ENCODE data around the gene PAQR5.

Gene PAQR5

GRCh38 chr15:69302929-69303328 is 4.2 kb downstream of the PAQR5 start:
- Histone ChIP-seq H3K9me3 (ENCODE audit: control insufficient read depth, low read length) (no peaks in the 10 kb centered on the region), H3K36me3 (ENCODE audit: control insufficient read depth, insufficient read depth, low read length) (no peaks in the 10 kb centered on the region), H3K27ac (ENCODE audit: insufficient read depth, low read depth, low read length, poor library complexity, severe bottlenecking) (no peak overlapping the region), H3K4me3 (ENCODE audit: insufficient read depth, low read depth, low read length) (no peak overlapping the region), H3K27me3 (ENCODE audit: control insufficient read depth, insufficient read depth, low read length, poor library complexity, severe bottlenecking) (peaks cover 36% of the 10 kb centered on the region), H3K4me1 (ENCODE audit: control insufficient read depth, insufficient read depth, low read length) (peaks cover 6% of the 10 kb centered on the region)
- 76 to 81% methylated on average over 3 of the region's 3 CpGs for WGBS, 2 experiments

GRCh38 chr15:69303337-69304181 is 4.8 kb downstream of the PAQR5 start:
- no peak overlapping the region for H3K4me3 ChIP-seq (ENCODE audit: insufficient read depth, low read depth, low read length)
- WGBS, 2 experiments: 79 to 81% methylated on average over 6 of the region's 6 CpGs
- no peaks in the 10 kb centered on the region for H3K9me3 ChIP-seq (ENCODE audit: control insufficient read depth, low read length)
- no peaks in the 10 kb centered on the region for H3K36me3 ChIP-seq (ENCODE audit: control insufficient read depth, insufficient read depth, low read length)
- peaks cover 6% of the 10 kb centered on the region for H3K4me1 ChIP-seq (ENCODE audit: control insufficient read depth, insufficient read depth, low read length)
- H3K27ac ChIP-seq (ENCODE audit: insufficient read depth, low read depth, low read length, poor library complexity, severe bottlenecking): no peak overlapping the region
- H3K27me3 ChIP-seq (ENCODE audit: control insufficient read depth, insufficient read depth, low read length, poor library complexity, severe bottlenecking): peaks cover 29% of the 10 kb centered on the region

- Histone ChIP-seq H3K27me3 (ENCODE audit: control insufficient read depth, insufficient read depth, low read length, poor library complexity, severe bottlenecking) (peaks cover 23% of the 10 kb centered on the region), H3K4me3 (ENCODE audit: insufficient read depth, low read depth, low read length) (no peak overlapping the region), H3K27ac (ENCODE audit: insufficient read depth, low read depth, low read length, poor library complexity, severe bottlenecking) (no peak overlapping the region), H3K36me3 (ENCODE audit: control insufficient read depth, insufficient read depth, low read length) (no peaks in the 10 kb centered on the region), H3K4me1 (ENCODE audit: control insufficient read depth, insufficient read depth, low read length) (peaks cover 6% of the 10 kb centered on the region), H3K9me3 (ENCODE audit: control insufficient read depth, low read length) (no peaks in the 10 kb centered on the region)
- 73 to 74% methylated on average over 5 of the region's 5 CpGs for WGBS, 2 experiments
Observed at GRCh38 chr15:69304182-69304545, 5.5 kb downstream of the PAQR5 start.

- 88% methylated on average over 18 to 20 of the region's 20 CpGs for WGBS, 2 experiments
- no peak overlapping the region for H3K27ac ChIP-seq (ENCODE audit: insufficient read depth, low read depth, low read length, poor library complexity, severe bottlenecking)
- no peak overlapping the region for H3K4me3 ChIP-seq (ENCODE audit: insufficient read depth, low read depth, low read length)
- peaks cover 11% of the 10 kb centered on the region for H3K27me3 ChIP-seq (ENCODE audit: control insufficient read depth, insufficient read depth, low read length, poor library complexity, severe bottlenecking)
- no peaks in the 10 kb centered on the region for H3K4me1 ChIP-seq (ENCODE audit: control insufficient read depth, insufficient read depth, low read length)
- no peaks in the 10 kb centered on the region for H3K36me3 ChIP-seq (ENCODE audit: control insufficient read depth, insufficient read depth, low read length)
- no peaks in the 10 kb centered on the region for H3K9me3 ChIP-seq (ENCODE audit: control insufficient read depth, low read length)
Observed at GRCh38 chr15:69305204-69305931, 6.7 kb downstream of the PAQR5 start.

GRCh38 chr15:69305933-69306568 is 7.3 kb downstream of the PAQR5 start:
- no peak overlapping the region for H3K27ac ChIP-seq (ENCODE audit: insufficient read depth, low read depth, low read length, poor library complexity, severe bottlenecking)
- H3K27me3 ChIP-seq (ENCODE audit: control insufficient read depth, insufficient read depth, low read length, poor library complexity, severe bottlenecking): peaks cover 5% of the 10 kb centered on the region
- H3K4me1 ChIP-seq (ENCODE audit: control insufficient read depth, insufficient read depth, low read length): no peaks in the 10 kb centered on the region
- no peak overlapping the region for H3K4me3 ChIP-seq (ENCODE audit: insufficient read depth, low read depth, low read length)
- WGBS, 2 experiments: 84 to 95% methylated on average over 9 of the region's 9 CpGs
- no peaks in the 10 kb centered on the region for H3K9me3 ChIP-seq (ENCODE audit: control insufficient read depth, low read length)
- H3K36me3 ChIP-seq (ENCODE audit: control insufficient read depth, insufficient read depth, low read length): no peaks in the 10 kb centered on the region

GRCh38 chr15:69307939-69308338 is 9.2 kb downstream of the PAQR5 start:
- no peak overlapping the region for H3K4me3 ChIP-seq (ENCODE audit: insufficient read depth, low read depth, low read length)
- H3K27me3 ChIP-seq (ENCODE audit: control insufficient read depth, insufficient read depth, low read length, poor library complexity, severe bottlenecking): no peaks in the 10 kb centered on the region
- H3K4me1 ChIP-seq (ENCODE audit: control insufficient read depth, insufficient read depth, low read length): no peaks in the 10 kb centered on the region
- 93 to 94% methylated on average over 3 of the region's 3 CpGs for WGBS, 2 experiments
- H3K27ac ChIP-seq (ENCODE audit: insufficient read depth, low read depth, low read length, poor library complexity, severe bottlenecking): no peak overlapping the region
- H3K9me3 ChIP-seq (ENCODE audit: control insufficient read depth, low read length): no peaks in the 10 kb centered on the region
- H3K36me3 ChIP-seq (ENCODE audit: control insufficient read depth, insufficient read depth, low read length): no peaks in the 10 kb centered on the region

- no peak overlapping the region for H3K4me3 ChIP-seq (ENCODE audit: insufficient read depth, low read depth, low read length)
- no peaks in the 10 kb centered on the region for H3K36me3 ChIP-seq (ENCODE audit: control insufficient read depth, insufficient read depth, low read length)
- 91 to 95% methylated on average over 5 of the region's 5 CpGs for WGBS, 2 experiments
- H3K9me3 ChIP-seq (ENCODE audit: control insufficient read depth, low read length): no peaks in the 10 kb centered on the region
- H3K27me3 ChIP-seq (ENCODE audit: control insufficient read depth, insufficient read depth, low read length, poor library complexity, severe bottlenecking): no peaks in the 10 kb centered on the region
- no peaks in the 10 kb centered on the region for H3K4me1 ChIP-seq (ENCODE audit: control insufficient read depth, insufficient read depth, low read length)
- no peak overlapping the region for H3K27ac ChIP-seq (ENCODE audit: insufficient read depth, low read depth, low read length, poor library complexity, severe bottlenecking)
Observed at GRCh38 chr15:69308949-69309348, 10.2 kb downstream of the PAQR5 start.

- H3K4me1 ChIP-seq (ENCODE audit: control insufficient read depth, insufficient read depth, low read length): no peaks in the 10 kb centered on the region
- no peak overlapping the region for H3K27ac ChIP-seq (ENCODE audit: insufficient read depth, low read depth, low read length, poor library complexity, severe bottlenecking)
- WGBS, 2 experiments: 71 to 77% methylated on average over 5 of the region's 5 CpGs
- H3K27me3 ChIP-seq (ENCODE audit: control insufficient read depth, insufficient read depth, low read length, poor library complexity, severe bottlenecking): no peaks in the 10 kb centered on the region
- no peaks in the 10 kb centered on the region for H3K36me3 ChIP-seq (ENCODE audit: control insufficient read depth, insufficient read depth, low read length)
- no peaks in the 10 kb centered on the region for H3K9me3 ChIP-seq (ENCODE audit: control insufficient read depth, low read length)
- no peak overlapping the region for H3K4me3 ChIP-seq (ENCODE audit: insufficient read depth, low read depth, low read length)
Observed at GRCh38 chr15:69311319-69311721, 12.6 kb downstream of the PAQR5 start.

- H3K9me3 ChIP-seq (ENCODE audit: control insufficient read depth, low read length): no peaks in the 10 kb centered on the region
- no peaks in the 10 kb centered on the region for H3K36me3 ChIP-seq (ENCODE audit: control insufficient read depth, insufficient read depth, low read length)
- no peaks in the 10 kb centered on the region for H3K4me1 ChIP-seq (ENCODE audit: control insufficient read depth, insufficient read depth, low read length)
- no peak overlapping the region for H3K27ac ChIP-seq (ENCODE audit: insufficient read depth, low read depth, low read length, poor library complexity, severe bottlenecking)
- H3K27me3 ChIP-seq (ENCODE audit: control insufficient read depth, insufficient read depth, low read length, poor library complexity, severe bottlenecking): no peaks in the 10 kb centered on the region
- no peak overlapping the region for H3K4me3 ChIP-seq (ENCODE audit: insufficient read depth, low read depth, low read length)
- 90 to 91% methylated on average over 7 to 8 of the region's 8 CpGs for WGBS, 2 experiments
Observed at GRCh38 chr15:69313432-69314000, 14.8 kb downstream of the PAQR5 start.

- Histone ChIP-seq H3K27me3 (ENCODE audit: control insufficient read depth, insufficient read depth, low read length, poor library complexity, severe bottlenecking) (no peaks in the 10 kb centered on the region), H3K36me3 (ENCODE audit: control insufficient read depth, insufficient read depth, low read length) (no peaks in the 10 kb centered on the region), H3K4me1 (ENCODE audit: control insufficient read depth, insufficient read depth, low read length) (no peaks in the 10 kb centered on the region), H3K4me3 (ENCODE audit: insufficient read depth, low read depth, low read length) (no peak overlapping the region), H3K27ac (ENCODE audit: insufficient read depth, low read depth, low read length, poor library complexity, severe bottlenecking) (no peak overlapping the region), H3K9me3 (ENCODE audit: control insufficient read depth, low read length) (no peaks in the 10 kb centered on the region)
- 95 to 96% methylated on average over 6 of the region's 6 CpGs for WGBS, 2 experiments
Observed at GRCh38 chr15:69314131-69314530, 15.4 kb downstream of the PAQR5 start.
